HG03108 (cell line): Measurements from ENCODE around the gene TMPRSS6.

Source experiments
- ATAC-seq: cut with Tn5 transposase; IDR thresholded peaks from one replicate; pipeline ENCODE4 v1.9.1; 2021; ENCODE audit warnings: moderate library complexity; ENCODE audit not compliant: unreplicated experiment

TMPRSS6 gene

GRCh38 chr22:37032535-37033460 lies 76.7 kb downstream of the TMPRSS6 start:
- ATAC-seq = no peak

DNA sequence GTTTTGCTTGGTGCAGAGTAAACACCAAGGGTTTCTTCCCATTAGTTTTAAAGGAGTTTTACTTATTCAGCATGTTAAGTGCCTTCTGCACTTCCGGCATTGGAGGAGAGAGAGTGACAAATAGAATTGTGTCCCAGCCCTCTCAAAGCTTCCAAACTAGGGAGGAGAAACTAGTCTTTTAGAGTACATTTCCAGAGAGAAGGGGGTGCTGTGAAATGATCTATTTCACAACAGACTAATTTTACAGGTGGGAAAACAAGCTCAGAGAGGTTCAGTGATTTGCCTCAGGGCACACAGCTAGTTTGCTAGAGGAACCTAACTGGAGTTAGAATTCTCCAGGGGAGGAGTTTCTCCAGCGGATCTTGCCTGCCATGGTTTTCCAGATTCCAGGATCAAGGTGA lies 77.4 kb downstream of the TMPRSS6 start:
- no peak for ATAC-seq

- no peak for ATAC-seq
Observed at GRCh38 chr22:37030560-37031281, 78.8 kb downstream of the TMPRSS6 start.

- no peak for ATAC-seq
Observed at GRCh38 chr22:37028692-37029674, 80.5 kb downstream of the TMPRSS6 start.

- no peak for ATAC-seq
Observed at GRCh38 chr22:37027556-37027955, 82.0 kb downstream of the TMPRSS6 start.

DNA sequence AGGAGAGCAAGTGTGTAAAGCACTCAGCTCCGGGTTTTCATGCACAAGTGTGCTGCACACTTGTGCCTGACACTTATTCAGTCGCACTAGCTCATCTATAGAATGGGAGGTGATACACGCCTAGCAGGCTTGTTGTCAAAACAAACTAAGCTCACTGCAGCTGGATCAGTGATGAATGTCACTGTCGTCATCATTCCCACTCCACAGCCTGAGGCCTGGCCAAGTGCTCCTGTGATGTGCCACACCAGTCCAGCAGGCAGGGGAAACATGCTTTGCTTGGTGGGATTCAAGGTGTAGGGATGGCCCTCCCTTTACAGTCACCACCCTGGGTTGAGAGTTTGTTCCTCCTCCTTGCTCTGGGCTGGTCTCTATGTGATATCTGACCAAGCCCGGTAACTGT lies 83.2 kb downstream of the TMPRSS6 start:
- ATAC-seq = no peak

DNA sequence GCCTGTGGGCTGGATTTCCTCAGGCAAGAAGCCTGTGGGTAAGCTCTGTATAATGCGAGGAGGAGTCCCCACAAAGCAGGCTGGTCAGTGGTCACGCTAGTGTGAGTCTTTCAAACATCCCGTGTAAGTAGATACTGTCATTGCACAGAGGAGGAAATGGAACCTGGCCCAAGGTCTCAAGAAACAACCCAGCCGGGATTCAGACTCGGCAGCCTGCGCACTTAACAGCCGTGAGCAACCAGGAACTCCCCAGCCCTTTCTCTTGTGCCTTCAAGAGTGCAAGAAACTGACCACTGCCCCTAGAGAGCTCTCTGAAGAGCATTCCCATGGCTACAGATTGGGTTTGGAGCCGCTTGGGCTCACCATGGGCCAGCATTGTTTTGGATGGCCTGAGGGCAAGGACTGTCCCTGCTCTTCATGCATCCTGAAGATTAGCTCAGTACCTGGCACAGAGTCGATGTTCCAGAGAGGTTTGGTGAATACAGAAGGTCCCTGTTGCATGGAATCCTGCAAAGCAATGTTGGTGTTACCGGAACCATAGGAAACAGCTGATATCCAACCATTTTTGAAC lies 83.9 kb downstream of the TMPRSS6 start:
- ATAC-seq = no peak

DNA sequence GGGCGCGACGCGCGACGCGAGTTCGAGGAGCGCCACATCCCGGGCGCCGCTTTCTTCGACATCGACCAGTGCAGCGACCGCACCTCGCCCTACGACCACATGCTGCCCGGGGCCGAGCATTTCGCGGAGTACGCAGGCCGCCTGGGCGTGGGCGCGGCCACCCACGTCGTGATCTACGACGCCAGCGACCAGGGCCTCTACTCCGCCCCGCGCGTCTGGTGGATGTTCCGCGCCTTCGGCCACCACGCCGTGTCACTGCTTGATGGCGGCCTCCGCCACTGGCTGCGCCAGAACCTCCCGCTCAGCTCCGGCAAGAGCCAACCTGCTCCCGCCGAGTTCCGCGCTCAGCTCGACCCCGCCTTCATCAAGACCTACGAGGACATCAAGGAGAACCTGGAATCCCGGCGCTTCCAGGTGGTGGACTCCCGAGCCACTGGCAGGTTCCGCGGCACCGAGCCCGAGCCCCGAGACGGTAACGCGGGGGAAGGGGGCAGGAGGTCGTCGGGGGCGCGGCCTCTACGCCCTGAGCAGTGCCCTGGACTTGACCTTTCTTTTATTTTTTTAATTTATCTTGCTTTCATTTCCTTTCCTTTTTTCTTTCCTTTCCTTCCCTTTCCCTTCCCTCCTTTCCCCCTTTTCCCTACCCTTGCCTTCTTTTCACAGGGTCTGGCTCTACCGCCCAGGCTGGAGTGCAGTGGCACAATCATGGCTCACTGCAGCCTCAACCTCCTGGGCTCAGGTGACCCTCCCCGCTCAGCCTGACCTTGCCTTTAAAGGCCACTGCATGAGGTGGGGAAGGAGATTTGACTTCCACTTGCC lies 85.0 kb downstream of the TMPRSS6 start:
- no peak for ATAC-seq

GRCh38 chr22:37023743-37024338 lies 85.7 kb downstream of the TMPRSS6 start:
- ATAC-seq = no peak

DNA sequence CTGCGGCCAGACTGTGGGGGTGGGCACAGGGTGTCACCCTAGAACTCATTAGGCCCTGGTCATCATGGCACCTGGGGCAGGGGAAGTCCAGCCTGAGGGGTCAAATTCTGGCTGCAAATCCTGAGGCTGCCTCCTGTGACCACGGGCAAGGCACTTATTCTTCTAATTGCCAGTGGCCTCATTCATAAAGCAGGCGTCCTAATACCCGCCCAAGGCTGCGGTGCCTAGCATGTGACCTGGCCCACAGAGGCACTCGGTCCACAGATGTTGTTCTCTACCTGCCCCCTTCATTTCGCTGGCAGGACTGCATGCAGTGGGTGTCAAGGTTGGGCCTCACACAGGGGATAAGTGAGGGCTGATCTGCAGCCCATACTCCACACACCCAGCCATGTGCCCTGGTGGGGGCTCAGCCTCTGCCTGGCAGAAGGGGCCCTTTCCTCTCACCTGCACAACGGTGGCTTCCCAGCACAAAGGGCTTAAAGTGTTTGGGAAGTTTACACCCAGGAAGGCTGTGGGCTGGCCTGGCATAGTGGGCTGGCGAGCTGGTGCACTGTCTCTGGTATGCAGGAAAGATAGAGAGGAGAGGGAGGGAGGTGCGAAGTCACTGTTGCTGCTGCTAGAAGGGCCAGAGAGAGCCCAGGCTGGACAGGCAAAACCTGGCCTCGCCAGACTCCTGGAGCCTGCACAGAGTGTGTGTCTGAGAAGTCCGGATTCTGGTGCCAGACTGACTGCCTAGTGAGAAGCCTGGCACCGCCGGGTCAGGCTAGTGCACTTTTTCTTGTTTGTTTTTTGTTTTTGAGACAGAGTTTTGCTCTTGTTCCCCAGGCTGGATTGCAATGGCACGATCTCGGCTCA lies 86.8 kb downstream of the TMPRSS6 start:
- ATAC-seq = no peak

- no peak for ATAC-seq
Observed at GRCh38 chr22:37021710-37022482, 87.6 kb downstream of the TMPRSS6 start.

GRCh38 chr22:37021041-37021440 lies 88.5 kb downstream of the TMPRSS6 start:
- ATAC-seq = no peak

GRCh38 chr22:37020192-37020479 lies 89.4 kb downstream of the TMPRSS6 start:
- no peak for ATAC-seq

GRCh38 chr22:37019309-37020191 lies 90.0 kb downstream of the TMPRSS6 start, which contains the start of the genes MPST and TST:
MPST (plus strand) TSS chr22:37019742; CDS start chr22:37019837, 95 bp downstream.
TST (minus strand) TSS chr22:37019447; CDS start chr22:37018732, 715 bp downstream.
- peak; percentile 71 for ATAC-seq

DNA sequence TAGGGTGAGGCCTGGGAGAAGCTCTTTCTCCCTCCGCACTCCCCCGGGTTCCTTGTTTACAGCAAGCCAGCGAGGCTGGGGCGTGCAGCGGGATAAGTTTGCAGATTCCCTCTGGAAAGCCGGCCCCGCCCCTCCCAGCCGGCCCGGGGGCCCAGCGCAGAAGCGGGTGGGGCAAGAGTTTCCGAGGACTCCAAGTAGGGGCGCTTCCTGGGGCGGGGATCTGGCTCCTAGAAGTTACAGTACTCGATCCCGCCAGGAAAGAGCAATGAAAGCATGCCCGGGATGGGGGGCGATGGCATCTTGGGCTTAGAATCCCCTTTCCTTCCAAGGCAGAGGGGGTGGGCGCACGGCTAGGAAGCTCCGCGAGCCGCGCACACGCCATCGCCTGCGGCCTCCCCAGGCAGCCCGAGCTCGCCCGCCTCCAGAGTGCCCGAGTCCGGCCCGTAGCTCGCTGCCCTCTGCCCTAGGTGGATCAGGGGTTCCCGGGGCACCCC lies 90.7 kb downstream of the TMPRSS6 start:
- ATAC-seq = peak; percentile 16

DNA sequence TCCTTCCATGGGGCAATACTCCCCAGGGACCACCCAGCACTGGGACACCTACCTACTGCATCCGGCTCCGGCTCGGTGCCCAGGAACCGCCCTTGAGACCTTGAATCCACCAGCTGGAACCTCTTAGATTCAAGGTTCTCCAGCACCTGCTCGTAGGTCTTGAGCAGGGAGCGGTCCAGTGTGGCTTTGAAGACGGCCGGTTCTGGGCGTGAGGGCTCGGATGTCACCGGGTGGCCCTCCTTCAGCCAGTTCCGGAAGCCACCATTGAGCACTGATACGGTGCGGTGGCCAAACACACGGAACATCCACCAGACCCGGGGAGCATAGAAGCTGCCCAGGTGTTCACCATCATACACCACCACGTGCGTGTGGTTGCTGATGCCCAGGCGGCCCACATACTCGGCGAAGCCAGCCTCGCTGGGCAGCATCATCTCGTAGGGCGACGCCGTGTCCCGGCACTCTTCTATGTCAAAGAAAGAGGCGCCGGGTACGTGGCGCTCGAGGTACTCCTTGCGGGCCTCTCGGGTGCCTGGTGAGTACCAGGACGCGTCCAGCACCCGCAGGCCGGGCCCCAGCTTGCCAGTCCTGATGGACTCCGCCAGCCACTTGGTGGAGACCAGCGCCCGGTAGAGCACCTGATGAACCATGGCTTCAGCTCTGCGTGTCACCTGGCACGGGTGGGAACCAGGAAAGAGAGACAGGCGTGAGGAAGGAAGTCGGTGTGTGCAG lies 91.3 kb downstream of the TMPRSS6 start:
- ATAC-seq = no peak
